Measurements from ENCODE around the gene ULK4. TPM values are rescaled to one million over a fixed set of nuclear protein-coding genes. Genes with fewer than 3 reads are reported as not detected.

The ULK4 gene
- total and polyA plus RNA-seq, 2 of the 4 experiments (the other 2 are of a cell fraction): 2.7 to 5.0 TPM

GRCh38 chr3:41239587-41239986 lies 722.3 kb downstream of the ULK4 start:
- TF ChIP-seq FOS (IDR thresholded peaks at IDR 0.05; ENCODE audit: low read depth, low read length) (no peak), USF2 (IDR thresholded peaks at IDR 0.05; ENCODE audit: low read depth, low read length) (no peak), CEBPB (IDR thresholded peaks at IDR 0.05; ENCODE audit: low read depth, low read length) (no peak), SMC3 (IDR thresholded peaks at IDR 0.05; ENCODE audit: low read depth, low read length) (no peak)
- no peaks in the 10 kb centered on the region for H3K27me3 ChIP-seq (ENCODE audit: control insufficient read depth, insufficient read depth, low read length)
- CTCF ChIA-PET: no interaction called here
- DNase-seq: no peak
- BruUV-seq (replicated peaks): no TSS peak
- no peak overlapping the region for H4K5ac ChIP-seq (ENCODE audit: low read depth, low read length)
- no CpG with 5 or more reads among the region's 2 CpGs for WGBS, 2 experiments (ENCODE audit: extremely low coverage in 2 of 2, insufficient read length in 1 of 2)
- H2AFZ ChIP-seq (replicated peaks; ENCODE audit: low read length, poor library complexity): no peak overlapping the region
- no peak overlapping the region for H3K18ac ChIP-seq (ENCODE audit: low read depth, low read length)
- no peak overlapping the region for H3K9ac ChIP-seq (ENCODE audit: low read depth, low read length)
- H4K20me1 ChIP-seq (ENCODE audit: insufficient read depth, low read length): peaks cover 4% of the 10 kb centered on the region; the same call in 1 of the 2 replicates
- no peak overlapping the region for H3K23ac ChIP-seq (ENCODE audit: low read depth, low read length)
- H2BK5ac ChIP-seq (ENCODE audit: low read depth, low read length, poor library complexity, severe bottlenecking): no peak overlapping the region
- intact Hi-C loops (cut with micrococcal nuclease): loop anchor here (5.0 kb wide), 1 partner anchor 478 kb away; no protein-coding TSS in a partner anchor
- no peak overlapping the region for H3K4me3 ChIP-seq (ENCODE audit: insufficient read depth, low read depth, low read length)
- H3K4me2 ChIP-seq (ENCODE audit: low read depth, low read length): no peak overlapping the region
- no peak overlapping the region for H2BK120ac ChIP-seq (ENCODE audit: low read depth, low read length)
- H3K4ac ChIP-seq (ENCODE audit: low read depth, low read length): no peak overlapping the region
- H3K14ac ChIP-seq (replicated peaks; ENCODE audit: low read depth, low read length): no peak overlapping the region
- ATAC-seq (ENCODE audit: low read depth): no peak
- H3K36me3 ChIP-seq (ENCODE audit: control insufficient read depth, insufficient read depth, low read length): peaks cover 45% of the 10 kb centered on the region
- H3K9me3 ChIP-seq (ENCODE audit: control insufficient read depth, insufficient read depth, low read length): no peaks in the 10 kb centered on the region
- no peak overlapping the region for H2AK9ac ChIP-seq (replicated peaks; ENCODE audit: low read depth, low read length, poor library complexity)
- H2BK15ac ChIP-seq (ENCODE audit: low read depth, low read length): no peak overlapping the region
- no peak overlapping the region for H3K56ac ChIP-seq (ENCODE audit: extremely low read depth, insufficient read depth, low read length)
- no peak overlapping the region for H2BK20ac ChIP-seq (ENCODE audit: low read depth, low read length)
- H3K79me1 ChIP-seq (ENCODE audit: low read depth in 1 of 2, low read length in 2 of 2): peaks cover 7 to 17% of the 10 kb centered on the region in 2 experiments; a peak in 3 of 4 replicates
- no peaks in the 10 kb centered on the region for H3K4me1 ChIP-seq (ENCODE audit: control insufficient read depth, insufficient read depth, low read length)
- H4K91ac ChIP-seq (ENCODE audit: insufficient read depth, low read depth, low read length): no peak overlapping the region
- H4K8ac ChIP-seq (ENCODE audit: low read depth in 2 of 2, low read length in 2 of 2): no peak overlapping the region
- in situ Hi-C loops (cut with MboI; ENCODE audit: low sequenced_read_pairs): no loop called here
- H3K27ac ChIP-seq (ENCODE audit: insufficient read depth, low read length): no peak overlapping the region
- H2AK5ac ChIP-seq (ENCODE audit: low read depth, low read length): no peak overlapping the region
- POLR2A ChIA-PET (ENCODE audit: unreplicated experiment): no interaction called here
- H3K9me1 ChIP-seq (ENCODE audit: insufficient read depth, low read length): peaks cover 9% of the 10 kb centered on the region; the same call in 1 of the 2 replicates
- dilution Hi-C loops (cut with HindIII; ENCODE audit: low sequenced_read_pairs, unreplicated experiment): no loop called here
